Measurements from ENCODE around the gene IGSF10. TPM values are rescaled to one million over a fixed set of nuclear protein-coding genes. Genes with fewer than 3 reads are reported as not detected.

The IGSF10 gene
- total RNA-seq, 3 donors from 2014 or later: 7.9 to 15.5 (median 14.4) TPM

GRCh38 chr3:151459358-151459757, 1.5 kb downstream of the IGSF10 start:
- Histone ChIP-seq H3K4me1 (no peaks in the 10 kb centered on the region), H3K4me3 (no peak overlapping the region), H3K36me3 (no peaks in the 10 kb centered on the region), H3K27ac (no peak overlapping the region), H3K27me3 (no peaks in the 10 kb centered on the region), H3K9me3 (no peaks in the 10 kb centered on the region)
- DNase-seq (ENCODE audit: low spot score in 2 of 2): no peak
- intact Hi-C loops (cut with DNase I; ENCODE audit: low total_unique reads): no loop called here
- TF ChIP-seq POLR2AphosphoS5 (IDR thresholded peaks at IDR 0.05) (no peak), POLR2A (IDR thresholded peaks at IDR 0.05) (no peak)
- TF ChIP-seq, protein P1, sequence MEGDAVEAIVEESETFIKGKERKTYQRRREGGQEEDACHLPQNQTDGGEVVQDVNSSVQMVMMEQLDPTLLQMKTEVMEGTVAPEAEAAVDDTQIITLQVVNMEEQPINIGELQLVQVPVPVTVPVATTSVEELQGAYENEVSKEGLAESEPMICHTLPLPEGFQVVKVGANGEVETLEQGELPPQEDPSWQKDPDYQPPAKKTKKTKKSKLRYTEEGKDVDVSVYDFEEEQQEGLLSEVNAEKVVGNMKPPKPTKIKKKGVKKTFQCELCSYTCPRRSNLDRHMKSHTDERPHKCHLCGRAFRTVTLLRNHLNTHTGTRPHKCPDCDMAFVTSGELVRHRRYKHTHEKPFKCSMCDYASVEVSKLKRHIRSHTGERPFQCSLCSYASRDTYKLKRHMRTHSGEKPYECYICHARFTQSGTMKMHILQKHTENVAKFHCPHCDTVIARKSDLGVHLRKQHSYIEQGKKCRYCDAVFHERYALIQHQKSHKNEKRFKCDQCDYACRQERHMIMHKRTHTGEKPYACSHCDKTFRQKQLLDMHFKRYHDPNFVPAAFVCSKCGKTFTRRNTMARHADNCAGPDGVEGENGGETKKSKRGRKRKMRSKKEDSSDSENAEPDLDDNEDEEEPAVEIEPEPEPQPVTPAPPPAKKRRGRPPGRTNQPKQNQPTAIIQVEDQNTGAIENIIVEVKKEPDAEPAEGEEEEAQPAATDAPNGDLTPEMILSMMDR (IDR thresholded peaks at IDR 0.05): no peak

DNA sequence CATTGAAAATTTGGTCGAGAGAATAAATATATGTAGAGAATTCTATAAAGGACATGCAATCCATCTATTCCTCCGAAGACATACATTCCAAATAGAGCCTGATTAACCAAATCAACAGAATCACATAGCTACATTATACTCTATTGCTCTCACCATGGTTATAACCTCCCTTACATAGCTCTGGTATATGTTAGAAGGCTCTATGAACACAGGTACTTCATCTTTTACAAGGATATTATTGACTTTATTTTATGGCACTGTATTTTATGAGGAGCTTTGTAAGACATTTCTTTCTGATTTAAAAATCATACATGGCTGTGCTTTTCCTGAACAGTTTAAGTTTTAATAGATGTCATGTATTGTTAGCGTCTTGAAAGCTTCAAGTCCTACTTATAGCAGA, 4.8 kb downstream of the IGSF10 start:
- intact Hi-C loops (cut with DNase I; ENCODE audit: low total_unique reads): no loop called here
- TF ChIP-seq POLR2AphosphoS5 (IDR thresholded peaks at IDR 0.05) (no peak), POLR2A (IDR thresholded peaks at IDR 0.05) (no peak)
- TF ChIP-seq, protein P1 (IDR thresholded peaks at IDR 0.05): no peak
- Histone ChIP-seq H3K9me3 (no peaks in the 10 kb centered on the region), H3K4me1 (no peaks in the 10 kb centered on the region), H3K27me3 (no peaks in the 10 kb centered on the region), H3K4me3 (no peak overlapping the region), H3K36me3 (no peaks in the 10 kb centered on the region), H3K27ac (no peak overlapping the region)
- DNase-seq (ENCODE audit: low spot score in 2 of 2): no peak

- TF ChIP-seq POLR2A (IDR thresholded peaks at IDR 0.05) (no peak), POLR2AphosphoS5 (IDR thresholded peaks at IDR 0.05) (no peak)
- TF ChIP-seq, protein P1 (IDR thresholded peaks at IDR 0.05): no peak
These were observed 8.0 kb downstream of the IGSF10 start for GRCh38 chr3:151452841-151453240.

DNA sequence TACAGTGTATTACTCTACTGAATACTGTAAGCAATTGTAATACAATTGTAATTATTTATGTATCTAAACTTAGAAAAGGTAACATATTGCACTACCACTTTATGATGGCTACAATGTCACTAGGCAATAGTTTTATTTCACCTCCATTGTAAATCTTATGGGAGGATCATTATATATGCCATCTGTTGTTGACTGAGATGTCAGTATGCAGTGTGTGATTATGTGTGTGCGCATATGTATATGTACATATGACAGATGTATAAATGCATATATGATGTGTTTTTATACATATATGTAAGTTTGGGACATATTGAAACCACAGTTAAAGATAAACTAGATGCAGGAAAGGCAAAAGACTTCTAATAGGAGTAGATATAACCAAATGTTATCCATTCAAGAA, 8.5 kb downstream of the IGSF10 start:
- Histone ChIP-seq H3K36me3 (no peaks in the 10 kb centered on the region), H3K4me3 (no peak overlapping the region), H3K9me3 (no peaks in the 10 kb centered on the region), H3K27ac (no peak overlapping the region), H3K4me1 (no peaks in the 10 kb centered on the region), H3K27me3 (no peaks in the 10 kb centered on the region)
- DNase-seq (ENCODE audit: low spot score in 2 of 2): no peak
- TF ChIP-seq POLR2A (IDR thresholded peaks at IDR 0.05): no peak
- TF ChIP-seq, protein P1 (IDR thresholded peaks at IDR 0.05): no peak
- no peak for TF ChIP-seq POLR2AphosphoS5 (IDR thresholded peaks at IDR 0.05)
- intact Hi-C loops (cut with DNase I; ENCODE audit: low total_unique reads): no loop called here

More at GRCh38 chr3:151452841-151453240, 8.0 kb downstream of the IGSF10 start:
- no peaks in the 10 kb centered on the region for H3K4me1 ChIP-seq
- no peak overlapping the region for H3K4me3 ChIP-seq
- H3K27me3 ChIP-seq: no peaks in the 10 kb centered on the region
- intact Hi-C loops (cut with DNase I; ENCODE audit: low total_unique reads): no loop called here
- no peaks in the 10 kb centered on the region for H3K9me3 ChIP-seq
- H3K27ac ChIP-seq: no peak overlapping the region
- DNase-seq (ENCODE audit: low spot score in 2 of 2): no peak
- no peaks in the 10 kb centered on the region for H3K36me3 ChIP-seq

DNA sequence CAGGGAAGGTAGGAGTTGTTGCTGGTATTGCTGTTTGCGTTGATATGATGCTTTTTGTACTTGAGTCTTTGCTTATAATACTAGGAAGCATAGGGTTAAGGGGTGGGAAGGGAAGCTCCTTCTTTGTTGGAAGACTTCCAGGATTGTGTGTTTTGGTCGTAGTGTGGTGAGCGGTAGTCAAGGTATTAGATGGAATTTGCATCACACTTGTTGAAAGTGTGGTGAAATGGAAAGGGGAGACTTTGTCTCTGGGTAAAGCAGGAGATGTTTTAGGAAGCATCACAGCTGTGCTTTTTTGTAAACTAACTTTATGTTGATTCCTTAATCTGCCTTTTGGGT, 14.9 kb downstream of the IGSF10 start:
- Histone ChIP-seq H3K4me1 (no peaks in the 10 kb centered on the region), H3K9me3 (no peaks in the 10 kb centered on the region), H3K27me3 (no peaks in the 10 kb centered on the region), H3K36me3 (no peaks in the 10 kb centered on the region), H3K27ac (no peak overlapping the region), H3K4me3 (no peak overlapping the region)
- no peak for TF ChIP-seq POLR2A (IDR thresholded peaks at IDR 0.05)
- no peak for TF ChIP-seq POLR2AphosphoS5 (IDR thresholded peaks at IDR 0.05)
- TF ChIP-seq, protein P1 (IDR thresholded peaks at IDR 0.05): no peak
- no peak for DNase-seq (ENCODE audit: low spot score in 2 of 2)
- intact Hi-C loops (cut with DNase I; ENCODE audit: low total_unique reads): no loop called here
